Panc1 (cell line): ENCODE data around the gene STK32C.

Experiments used
- CTCF ChIP-seq: fragments of 450-650 bp; IDR thresholded peaks from 2 replicates; pipeline ENCODE4 v1.5.1; 2017; ENCODE audit warnings: mild to moderate bottlenecking
- POLR2AphosphoS5 ChIP-seq: IDR thresholded peaks from 2 replicates; pipeline ENCODE4 v1.6.1; 2012; ENCODE audit warnings: mild to moderate bottlenecking, low read depth, low read length, moderate library complexity
- REST ChIP-seq, 2 experiments: IDR thresholded peaks; 2 replicates each; pipeline ENCODE4 v1.6.1; 2011 to 2012; ENCODE audit warnings: low read depth in 2 of 2, control low read depth in 1 of 2, low read length in 1 of 2, mild to moderate bottlenecking in 1 of 2, moderate library complexity in 1 of 2; ENCODE audit not compliant: insufficient read depth in 1 of 2
- TCF7L2 ChIP-seq: IDR thresholded peaks from 2 replicates; pipeline ENCODE4 v1.6.1; 2011; ENCODE audit warnings: mild to moderate bottlenecking, low read depth, low read length, inconsistent platforms

GRCh38 chr10:132237871-132238270, 69.9 kb downstream of the STK32C start:
- TF ChIP-seq POLR2AphosphoS5 (no peak), CTCF (no peak), REST (IDR thresholded peaks at IDR 0.05; ENCODE audit: insufficient read depth in 1 of 2, low read depth in 2 of 2, low read length in 1 of 2) (no peak), TCF7L2 (no peak)
